ENCODE measurements around the gene MRPL20.
"Not testable (repeated sequence)": the region's sequence is repeated elsewhere in the genome, so short reads cannot be mapped to it uniquely, and the experiment has no call there.

Gene MRPL20

GRCh38 chr1:1371364-1371745, 35.7 kb downstream of the MRPL20 start:
- DNase-seq (ENCODE audit: extremely low spot score, insufficient read length, low read depth) (no peak), FAIRE-seq (no peak)

- FAIRE-seq: no peak
- no peak for DNase-seq (ENCODE audit: extremely low spot score, insufficient read length, low read depth)
Measured at GRCh38 chr1:1370771-1371300, 36.3 kb downstream of the MRPL20 start.

- DNase-seq (ENCODE audit: extremely low spot score, insufficient read length, low read depth); FAIRE-seq: not testable (repeated sequence)
Measured at GRCh38 chr1:1370094-1370493, 37.0 kb downstream of the MRPL20 start.

GRCh38 chr1:1367315-1367714, 39.8 kb downstream of the MRPL20 start:
- FAIRE-seq (no peak), DNase-seq (ENCODE audit: extremely low spot score, insufficient read length, low read depth) (no peak)

- no peak for FAIRE-seq
- DNase-seq (ENCODE audit: extremely low spot score, insufficient read length, low read depth): no peak
Measured at GRCh38 chr1:1366699-1367066, 40.4 kb downstream of the MRPL20 start.

- FAIRE-seq (no peak), DNase-seq (ENCODE audit: extremely low spot score, insufficient read length, low read depth) (no peak)
Measured at GRCh38 chr1:1365875-1366698, 41.0 kb downstream of the MRPL20 start.

- DNase-seq (ENCODE audit: extremely low spot score, insufficient read length, low read depth): no peak
- FAIRE-seq: no peak
Measured at GRCh38 chr1:1364266-1364665, 42.8 kb downstream of the MRPL20 start.

- DNase-seq (ENCODE audit: extremely low spot score, insufficient read length, low read depth) (no peak), FAIRE-seq (no peak)
Measured at GRCh38 chr1:1361982-1362423, 45.1 kb downstream of the MRPL20 start.

GRCh38 chr1:1361233-1361981, 45.7 kb downstream of the MRPL20 start:
- DNase-seq (ENCODE audit: extremely low spot score, insufficient read length, low read depth) (no peak), FAIRE-seq (no peak)

GRCh38 chr1:1360506-1361169, 46.5 kb downstream of the MRPL20 start:
- no peak for FAIRE-seq
- no peak for DNase-seq (ENCODE audit: extremely low spot score, insufficient read length, low read depth)

- FAIRE-seq: no peak
- DNase-seq (ENCODE audit: extremely low spot score, insufficient read length, low read depth): no peak
Measured at GRCh38 chr1:1359664-1360468, 47.2 kb downstream of the MRPL20 start.

GRCh38 chr1:1359308-1359663, 47.8 kb downstream of the MRPL20 start:
- no peak for DNase-seq (ENCODE audit: extremely low spot score, insufficient read length, low read depth)
- FAIRE-seq: no peak

GRCh38 chr1:1358433-1359271, 48.4 kb downstream of the MRPL20 start, which contains the start of gene MXRA8:
Gene MXRA8, minus strand, starts transcription at chr1:1358555. Its CDS starts 51 bp downstream, at chr1:1358504.
- DNase-seq (ENCODE audit: extremely low spot score, insufficient read length, low read depth) (no peak), FAIRE-seq (no peak)

- DNase-seq (ENCODE audit: extremely low spot score, insufficient read length, low read depth) (no peak), FAIRE-seq (no peak)
Measured at GRCh38 chr1:1357871-1358432, 49.1 kb downstream of the MRPL20 start.

- FAIRE-seq (no peak), DNase-seq (ENCODE audit: extremely low spot score, insufficient read length, low read depth) (no peak)
Measured at GRCh38 chr1:1356796-1357401, 50.2 kb downstream of the MRPL20 start.

GRCh38 chr1:1356166-1356795, 50.8 kb downstream of the MRPL20 start:
- FAIRE-seq: no peak

GRCh38 chr1:1355416-1355815, 51.7 kb downstream of the MRPL20 start:
- no peak for DNase-seq (ENCODE audit: extremely low spot score, insufficient read length, low read depth)
- FAIRE-seq: no peak

More at GRCh38 chr1:1356166-1356795, 50.8 kb downstream of the MRPL20 start:
- no peak for DNase-seq (ENCODE audit: extremely low spot score, insufficient read length, low read depth)

Data from GM18507 (cell line).